Stimulated activated CD8-positive, alpha-beta memory T cell treated with anti-CD3 and anti-CD28 coated beads, Interleukin-7, amount 100 ng/mL, for 48 hours (primary cell): ENCODE data around the gene MAB21L2.

ENCODE experiments used
- DNase-seq, 2 donors: peaks; one replicate each; pipeline ENCODE4 v3.0.0-alpha.2; 2020; ENCODE audit warnings: low read depth in 1 of 2; ENCODE audit errors: extremely low read depth in 1 of 2

The MAB21L2 gene

DNA sequence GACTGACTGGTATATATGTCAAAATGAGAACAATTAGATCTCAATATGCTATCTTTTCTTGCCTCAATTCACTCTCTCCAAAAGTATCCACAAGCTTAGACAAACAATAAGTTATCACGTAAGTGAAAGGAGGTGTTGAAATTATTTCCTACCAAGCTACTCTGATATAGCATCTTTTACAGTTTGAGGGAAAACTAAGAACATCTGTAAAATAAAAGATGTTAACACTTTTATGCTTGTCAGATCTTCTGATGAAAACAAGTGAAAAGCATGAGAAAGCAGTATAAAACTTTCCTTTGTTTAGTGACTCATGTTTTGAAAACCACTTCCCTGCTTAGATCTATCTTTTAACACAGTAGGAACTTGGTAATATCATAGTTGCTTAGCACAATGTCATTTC, 8.4 kb upstream of the MAB21L2 start:
- DNase-seq, result no peak

DNA sequence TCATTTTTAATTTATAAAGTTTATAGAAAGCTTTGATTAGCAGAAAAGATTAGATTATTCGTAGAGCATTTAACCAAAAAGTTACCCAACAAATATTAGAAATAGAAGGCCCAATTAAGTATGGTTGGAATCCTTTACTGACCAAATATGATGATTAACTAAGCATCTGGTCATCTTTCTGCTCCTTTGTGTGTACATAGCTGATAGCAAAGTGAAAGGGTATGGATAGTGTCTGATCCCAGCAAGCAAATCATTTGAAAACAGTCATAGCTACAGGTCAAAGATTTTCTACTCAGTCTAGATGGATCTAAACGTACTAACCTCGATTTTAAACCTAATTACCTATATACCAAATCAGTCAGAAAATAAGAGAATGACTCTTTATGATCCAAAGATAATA, 7.3 kb upstream of the MAB21L2 start:
- DNase-seq, result no peak

DNA sequence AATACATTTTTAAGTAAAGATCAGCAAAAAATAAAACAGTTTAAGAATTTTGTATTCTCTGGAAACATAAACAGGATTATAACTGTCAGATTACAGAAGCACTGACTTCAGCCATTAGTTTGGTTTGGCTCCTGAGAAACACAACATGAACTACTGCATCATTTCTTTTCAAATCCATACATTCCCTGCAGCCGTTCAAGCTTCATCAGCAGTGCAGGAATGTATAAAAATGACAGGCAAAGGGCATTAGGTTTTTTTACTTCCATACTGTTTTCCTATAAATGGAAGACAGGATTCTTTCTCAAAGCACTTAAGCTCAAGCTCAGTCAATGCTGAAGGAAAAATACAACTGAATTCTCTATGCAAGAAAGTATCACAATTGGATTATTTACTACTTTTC, 4.2 kb upstream of the MAB21L2 start:
- no peak for DNase-seq

DNA sequence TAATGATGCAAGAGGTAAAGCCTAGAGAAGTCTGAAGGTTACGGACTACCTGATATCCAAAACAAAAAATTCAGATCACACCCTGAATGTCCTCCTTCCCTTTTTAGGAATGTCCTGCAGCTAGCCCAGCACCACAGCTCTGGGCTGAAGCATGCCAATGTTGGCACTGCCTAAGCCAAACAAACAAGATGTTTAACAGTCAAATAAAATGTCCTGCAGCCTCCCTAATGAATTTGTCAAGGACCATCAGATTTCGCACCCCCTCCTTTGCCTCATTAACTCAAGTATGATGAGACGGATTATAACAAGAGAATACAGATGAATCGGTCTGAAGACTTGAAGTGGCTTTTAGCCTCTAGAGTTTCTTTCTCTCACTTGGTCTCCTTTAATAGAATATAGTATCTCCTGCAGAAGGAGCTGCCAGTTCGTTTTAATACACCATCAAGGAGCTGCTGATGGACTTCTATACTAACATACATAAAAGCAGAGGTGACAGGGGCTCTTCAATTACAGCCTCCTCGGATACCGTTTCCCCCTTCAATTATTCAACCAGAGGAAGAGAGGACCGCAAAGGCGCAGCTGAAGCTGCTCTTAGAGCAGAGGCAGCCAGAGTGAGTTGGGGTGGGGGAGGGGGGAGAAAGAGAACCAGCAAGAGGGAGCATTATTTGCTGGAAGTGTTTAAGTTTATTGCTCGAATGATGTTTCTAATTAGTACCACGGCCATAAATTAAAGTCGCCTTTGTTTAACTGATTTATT, 3.0 kb upstream of the MAB21L2 start:
- no peak for DNase-seq

DNA sequence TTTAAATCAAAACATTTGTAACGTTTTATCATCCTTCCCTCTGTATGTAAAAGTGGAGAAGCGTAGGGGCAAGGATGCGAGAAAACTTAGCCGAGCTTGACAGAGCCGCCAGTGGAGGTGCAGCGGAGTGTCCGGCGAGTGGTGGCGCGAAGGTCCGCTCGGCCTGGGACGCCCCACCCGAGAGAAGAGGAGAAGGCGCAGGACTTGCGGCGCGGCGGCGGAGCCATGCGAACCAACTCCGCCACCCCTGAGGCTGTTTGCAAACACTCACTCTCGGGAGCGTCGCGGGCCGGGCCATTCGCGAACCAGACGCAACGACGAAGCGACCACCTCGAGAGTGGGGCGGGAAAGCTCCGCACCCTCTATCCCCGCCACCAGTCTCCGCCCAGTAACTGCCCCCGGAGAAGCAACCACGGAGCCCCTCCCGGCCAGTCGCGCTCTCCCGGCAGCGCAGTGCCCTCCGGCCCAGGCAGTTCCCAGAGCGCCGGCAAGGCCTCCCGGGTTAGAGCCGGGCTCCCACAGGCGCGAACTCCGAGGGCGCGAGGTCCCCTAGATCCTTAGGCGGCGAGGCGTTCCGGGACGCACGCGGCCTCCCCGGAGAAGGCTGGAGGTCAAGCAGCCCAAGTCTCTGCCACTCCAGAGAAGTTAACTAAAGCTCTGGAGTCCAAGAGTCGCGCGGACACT, 2.3 kb upstream of the MAB21L2 start:
- DNase-seq, result no peak

DNA sequence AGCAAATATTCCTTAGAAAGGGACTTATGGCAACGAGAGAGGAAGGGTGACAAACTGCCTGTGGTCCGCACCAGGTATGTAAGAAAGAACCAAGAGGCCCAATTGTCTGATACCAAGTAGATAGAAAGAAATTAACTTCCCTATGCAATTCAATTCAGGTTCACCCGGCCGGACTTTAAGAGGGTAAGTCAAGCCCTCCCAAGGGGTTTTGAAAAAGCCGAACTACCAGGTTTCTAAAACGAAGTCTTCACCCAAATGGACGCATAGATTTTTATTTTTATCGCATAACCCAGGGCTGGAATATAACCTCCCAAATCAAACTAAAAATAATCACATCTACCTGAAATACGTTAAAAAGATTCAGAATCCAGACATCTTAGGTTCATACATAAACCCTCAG, 1.6 kb upstream of the MAB21L2 start:
- DNase-seq, result no peak

DNA sequence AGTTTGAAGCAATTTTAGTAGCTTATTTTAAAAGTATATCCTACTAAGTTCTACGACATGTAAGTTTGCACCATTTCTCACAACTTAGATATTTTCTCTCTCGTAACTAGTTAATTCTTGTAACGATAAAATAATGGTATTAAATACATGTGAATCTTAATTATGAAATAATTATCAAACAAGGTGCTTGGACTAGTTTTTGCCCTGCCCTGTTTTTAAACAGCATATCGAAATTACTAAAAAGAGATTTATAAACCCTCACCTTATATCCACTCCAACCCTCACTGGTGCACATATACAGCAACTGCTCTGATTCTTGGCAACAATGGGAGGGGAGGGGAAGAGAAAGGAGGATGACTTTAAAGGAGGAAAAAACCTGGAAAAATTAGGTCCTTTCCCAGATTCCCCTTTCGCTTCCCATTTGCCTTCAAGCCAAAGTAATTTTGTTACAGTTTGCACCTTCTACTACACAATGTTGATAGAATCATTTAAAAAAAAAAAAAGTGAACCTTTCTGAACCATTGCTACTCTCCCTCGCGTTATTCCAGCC, 820 bp upstream of the MAB21L2 start:
- no peak for DNase-seq

DNA sequence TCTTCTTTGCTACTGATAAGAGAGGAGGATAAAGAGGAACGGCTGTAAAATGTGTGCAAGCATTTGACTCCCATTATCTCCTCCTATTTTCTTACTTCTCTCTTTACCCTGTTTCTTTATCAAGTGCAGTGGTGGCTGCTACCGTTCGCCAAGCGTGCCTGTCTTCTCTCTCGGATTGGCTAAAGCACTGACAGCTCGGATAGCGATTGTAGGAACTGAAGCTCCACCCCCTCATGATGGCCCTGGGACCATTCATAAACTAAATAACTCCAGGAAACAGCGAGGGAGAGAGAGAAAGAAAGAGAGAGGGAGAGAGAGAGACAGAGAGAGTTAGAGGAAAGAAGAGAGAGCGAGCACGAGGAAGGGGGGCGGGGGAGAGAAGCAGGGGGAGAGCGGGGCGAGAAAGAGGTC, 305 bp upstream of the MAB21L2 start:
- DNase-seq, result no peak

DNA sequence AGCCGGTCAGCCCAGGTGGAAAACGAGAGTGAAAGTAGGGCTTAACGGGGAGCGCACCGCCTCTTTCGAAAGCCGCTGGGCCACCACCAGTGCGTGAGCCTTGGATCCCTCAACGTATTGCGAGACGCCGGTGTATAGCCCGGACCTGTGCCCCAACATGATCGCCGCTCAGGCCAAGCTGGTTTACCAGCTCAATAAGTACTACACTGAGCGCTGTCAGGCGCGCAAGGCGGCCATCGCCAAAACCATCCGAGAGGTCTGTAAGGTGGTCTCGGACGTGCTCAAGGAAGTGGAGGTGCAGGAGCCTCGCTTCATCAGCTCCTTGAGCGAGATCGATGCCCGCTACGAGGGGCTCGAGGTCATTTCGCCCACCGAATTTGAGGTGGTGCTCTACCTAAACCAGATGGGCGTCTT, 929 bp downstream of the MAB21L2 start:
- no peak for DNase-seq

DNA sequence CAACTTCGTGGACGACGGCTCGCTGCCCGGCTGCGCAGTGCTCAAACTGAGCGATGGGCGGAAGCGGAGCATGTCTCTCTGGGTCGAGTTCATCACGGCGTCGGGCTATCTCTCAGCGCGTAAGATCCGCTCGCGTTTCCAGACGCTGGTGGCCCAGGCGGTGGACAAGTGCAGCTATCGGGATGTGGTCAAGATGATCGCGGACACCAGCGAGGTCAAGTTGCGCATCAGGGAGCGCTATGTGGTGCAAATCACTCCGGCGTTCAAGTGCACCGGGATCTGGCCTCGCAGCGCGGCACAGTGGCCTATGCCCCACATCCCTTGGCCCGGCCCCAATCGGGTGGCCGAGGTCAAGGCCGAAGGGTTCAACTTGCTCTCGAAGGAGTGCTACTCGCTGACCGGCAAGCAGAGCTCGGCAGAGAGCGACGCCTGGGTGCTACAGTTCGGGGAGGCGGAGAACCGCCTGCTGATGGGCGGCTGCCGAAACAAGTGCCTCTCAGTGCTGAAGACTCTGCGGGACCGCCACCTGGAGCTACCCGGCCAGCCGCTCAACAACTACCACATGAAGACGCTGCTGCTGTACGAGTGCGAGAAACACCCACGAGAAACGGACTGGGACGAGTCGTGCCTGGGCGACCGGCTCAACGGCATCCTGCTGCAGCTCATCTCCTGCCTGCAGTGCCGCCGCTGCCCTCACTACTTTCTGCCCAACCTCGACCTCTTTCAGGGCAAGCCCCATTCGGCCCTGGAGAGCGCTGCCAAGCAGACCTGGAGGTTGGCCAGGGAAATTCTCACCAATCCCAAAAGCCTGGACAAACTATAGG, 1.5 kb downstream of the MAB21L2 start:
- DNase-seq, result no peak

DNA sequence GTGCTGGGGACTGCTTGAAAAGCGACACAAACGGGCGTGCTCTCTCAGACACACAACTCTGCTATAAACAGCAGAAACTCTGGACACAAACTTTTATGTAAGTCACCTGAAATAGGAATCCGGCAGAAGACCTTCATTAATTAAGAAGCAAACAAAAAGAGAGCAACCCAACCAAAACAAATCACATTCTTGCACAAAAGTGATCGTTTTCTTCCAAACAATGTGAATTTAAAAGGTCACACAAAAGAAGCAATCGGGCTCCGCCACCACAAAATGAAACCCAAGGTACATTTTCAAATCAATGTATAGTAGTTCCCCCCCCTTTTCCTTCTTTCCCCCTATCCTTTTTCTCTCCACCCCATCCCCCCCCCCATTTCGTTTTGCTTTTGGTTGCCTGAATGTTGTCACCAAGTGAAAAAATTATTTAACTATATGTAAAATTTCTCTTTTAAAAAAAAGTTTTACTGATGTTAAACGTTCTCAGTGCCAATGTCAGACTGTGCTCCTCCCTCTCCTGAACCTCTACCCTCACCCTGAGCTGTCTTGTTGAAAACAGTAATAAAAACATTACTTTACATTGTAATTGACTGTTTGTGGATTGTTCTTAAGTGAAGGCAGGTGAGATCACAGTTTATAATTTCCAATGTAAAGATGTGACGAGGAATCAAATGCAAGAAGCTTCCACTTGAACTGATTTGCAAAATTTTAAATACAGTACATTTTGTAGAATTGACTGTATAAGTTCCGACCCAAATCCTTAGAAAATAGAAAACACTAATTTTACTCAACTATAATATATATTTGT, 2.4 kb downstream of the MAB21L2 start:
- no peak for DNase-seq

DNA sequence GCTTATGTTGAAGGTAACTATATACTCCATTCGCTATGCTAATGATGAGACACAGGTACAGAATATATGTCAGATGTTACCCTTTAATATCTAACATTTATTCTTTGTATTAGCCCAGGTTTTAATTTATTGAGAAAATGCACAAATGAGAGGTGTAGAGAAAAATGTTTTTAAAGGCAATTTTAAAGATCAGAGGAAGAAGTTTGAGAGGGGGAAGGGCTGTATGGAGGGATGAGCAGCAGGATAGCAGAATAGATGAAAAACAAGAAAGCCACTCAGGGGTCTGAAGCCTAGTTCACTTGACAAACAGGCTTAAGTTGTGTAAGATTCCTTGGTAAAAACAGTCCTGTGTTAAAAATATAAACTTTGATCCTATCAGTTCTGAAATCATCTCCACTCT, 3.7 kb downstream of the MAB21L2 start:
- DNase-seq, result no peak

DNA sequence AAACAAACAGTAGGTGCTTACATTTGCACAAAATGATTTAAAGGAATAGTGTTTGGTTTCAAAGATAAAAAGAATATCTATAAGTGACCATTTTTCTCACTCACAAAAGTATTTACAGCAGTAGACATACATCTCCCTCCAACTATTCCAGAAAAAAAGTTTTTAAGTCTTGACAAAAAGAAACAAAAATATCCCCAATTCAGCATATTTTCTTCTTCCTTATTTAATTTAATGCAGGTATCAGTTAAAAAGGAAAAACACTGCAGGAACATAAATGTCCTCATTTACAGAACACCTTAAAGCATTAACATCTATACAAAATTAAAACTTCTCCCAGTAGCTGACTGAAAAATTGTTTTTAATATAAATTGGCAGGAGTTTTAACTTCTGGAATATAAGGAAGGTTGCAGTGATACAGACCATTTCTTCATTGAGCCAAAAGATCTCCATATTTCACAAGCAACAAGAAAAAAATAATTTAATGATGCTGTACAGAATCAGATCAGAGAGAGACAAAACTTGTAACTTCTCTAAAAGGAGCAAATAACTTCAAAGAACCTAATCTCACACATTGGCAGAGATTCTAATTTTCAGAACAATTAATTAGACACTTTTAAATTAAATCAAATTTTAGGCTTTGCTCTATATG, 4.3 kb downstream of the MAB21L2 start:
- no peak for DNase-seq

DNA sequence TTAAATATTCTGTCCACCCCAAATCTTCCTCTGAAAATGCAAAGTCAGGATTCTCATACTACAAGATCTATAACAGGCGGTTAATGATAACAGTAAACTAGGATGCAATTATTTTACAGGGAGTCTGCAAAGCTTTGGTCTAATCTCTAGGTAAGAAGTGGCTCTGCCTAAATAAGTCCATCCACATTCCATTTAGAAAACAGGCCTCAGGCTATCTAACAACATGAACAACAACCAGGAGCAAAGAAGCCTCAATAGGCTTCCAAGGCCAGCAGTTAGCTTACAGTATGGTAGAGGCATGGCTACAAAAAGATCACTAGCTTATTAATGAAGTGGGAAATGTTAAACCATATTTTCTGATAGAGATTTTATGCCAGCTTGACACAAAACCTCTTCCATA, 6.4 kb downstream of the MAB21L2 start:
- DNase-seq, result no peak

DNA sequence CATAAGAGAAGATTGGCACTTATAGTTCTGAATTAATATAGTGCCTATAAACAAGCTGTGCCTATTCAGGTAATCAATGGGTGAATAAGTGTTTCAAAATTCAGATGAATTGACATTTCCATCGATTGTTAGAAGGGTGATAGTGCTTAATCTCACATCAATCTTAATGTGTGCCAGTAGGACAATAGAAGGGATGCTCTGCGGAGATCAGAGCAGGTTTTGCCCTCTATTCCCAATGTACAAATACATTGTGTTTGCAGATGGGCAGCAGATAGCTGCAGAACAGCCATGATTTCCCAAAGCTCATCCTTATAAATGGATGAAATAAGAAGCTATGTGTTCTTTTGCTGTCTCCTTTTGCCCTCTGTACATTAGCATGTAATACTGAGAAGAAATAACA, 7.2 kb downstream of the MAB21L2 start:
- DNase-seq, result no peak

DNA sequence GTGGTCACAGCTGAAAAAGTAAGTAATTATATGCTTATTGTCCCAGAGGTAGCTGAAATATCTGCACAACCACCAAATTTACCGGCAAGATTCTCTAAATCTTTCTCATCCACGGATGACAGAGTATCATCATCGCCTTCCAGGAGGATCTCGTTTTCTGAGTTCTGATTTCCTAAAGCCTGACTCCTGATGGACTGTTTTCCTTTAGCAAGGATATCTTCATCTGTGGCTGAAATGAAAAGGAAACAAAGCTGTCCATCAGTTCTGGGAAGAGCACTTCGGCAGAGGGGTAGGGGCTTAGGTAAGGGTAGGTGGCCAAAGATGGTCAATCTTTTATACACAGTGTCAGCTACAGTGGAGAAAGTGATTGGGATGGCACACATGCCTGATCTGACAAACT, 8.7 kb downstream of the MAB21L2 start:
- no peak for DNase-seq

DNA sequence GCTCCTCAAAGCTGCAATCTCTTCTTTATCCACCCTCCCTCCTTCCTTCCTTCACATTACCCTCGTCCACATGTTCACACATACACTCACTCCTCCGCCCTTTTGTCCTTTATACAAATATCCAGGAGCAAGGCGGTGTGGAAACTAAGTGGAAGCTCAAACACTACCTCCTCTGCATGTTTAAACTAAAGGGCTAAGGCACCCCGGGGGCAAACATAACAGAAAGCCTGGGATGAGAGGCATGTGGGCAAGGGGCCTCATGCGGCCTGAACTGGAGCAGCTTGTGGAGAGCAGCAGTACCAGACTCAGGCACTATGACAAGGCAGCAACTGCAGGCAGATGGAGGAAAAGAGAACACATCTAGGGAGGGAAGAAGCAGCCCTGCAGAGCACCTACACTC, 9.5 kb downstream of the MAB21L2 start:
- no peak for DNase-seq

DNA sequence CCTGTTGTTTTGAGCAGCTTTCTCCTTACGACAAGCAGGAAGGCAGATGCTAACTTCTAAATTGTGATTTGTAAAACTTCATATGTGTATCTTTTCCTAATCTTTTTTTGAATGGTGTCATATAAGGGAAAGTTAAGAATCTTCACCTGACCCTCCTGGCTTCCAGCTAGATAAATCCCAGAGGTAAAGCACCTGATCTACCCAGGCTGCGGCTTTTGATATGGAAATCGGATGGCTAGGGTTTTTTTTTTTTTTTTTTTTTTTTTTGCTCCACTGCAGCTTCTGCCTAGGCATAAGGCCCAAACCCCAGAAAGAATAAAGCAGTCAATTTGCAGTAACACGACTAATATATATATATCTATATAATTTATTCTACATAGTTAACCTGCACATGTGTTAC, 10.0 kb downstream of the MAB21L2 start:
- DNase-seq, result no peak

DNA sequence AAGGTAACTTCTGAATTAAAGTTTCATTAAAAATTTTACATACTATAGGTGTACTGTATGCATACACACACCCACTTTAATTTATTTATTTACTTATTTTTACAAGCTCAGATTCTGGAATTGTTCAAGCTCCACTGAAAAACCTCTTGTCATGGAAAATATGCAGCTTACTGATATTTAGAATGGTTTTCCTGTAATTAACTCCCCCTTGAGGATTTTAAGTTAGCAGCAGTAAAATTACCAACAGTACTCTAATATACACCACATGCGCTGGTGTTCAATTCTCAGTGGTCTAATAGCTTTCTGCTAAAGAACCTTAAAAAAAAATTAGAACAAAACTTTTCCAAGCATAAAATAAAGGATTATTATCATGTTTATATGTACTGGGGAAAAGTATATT, 12.0 kb downstream of the MAB21L2 start:
- DNase-seq, result no peak

DNA sequence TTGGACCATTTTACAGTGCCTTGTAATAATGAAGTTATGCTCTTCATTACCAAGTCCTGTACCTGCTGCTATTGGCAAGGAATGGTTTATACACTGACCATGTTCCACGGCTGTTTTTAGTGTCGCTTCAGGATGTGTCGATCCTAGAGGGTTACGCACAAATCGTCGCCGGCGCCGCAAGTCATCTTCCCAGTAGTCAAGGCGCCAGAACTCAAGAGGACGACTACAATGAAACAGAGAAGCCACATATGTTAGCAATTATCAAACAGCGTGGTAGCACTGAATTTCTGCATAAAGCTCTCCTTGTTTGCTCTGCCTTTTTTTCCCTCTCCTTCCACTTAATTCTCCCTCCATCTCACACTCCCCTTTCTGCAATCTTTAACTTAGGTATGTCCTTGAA, 17.0 kb downstream of the MAB21L2 start:
- DNase-seq, result no peak
